ENCODE measurements around the gene SLC22A4.

SLC22A4 gene

GRCh38 chr5:132275367-132276220 is 18.6 kb upstream of the SLC22A4 start:
- no peak for DNase-seq

- no peak for DNase-seq
Observed at GRCh38 chr5:132277256-132277655, 16.9 kb upstream of the SLC22A4 start.

- DNase-seq, result no peak
Observed at GRCh38 chr5:132277971-132278853, 16.0 kb upstream of the SLC22A4 start.

GRCh38 chr5:132279801-132280200 is 14.4 kb upstream of the SLC22A4 start:
- no peak for DNase-seq

- DNase-seq, result no peak
Observed at GRCh38 chr5:132280371-132281240, 13.6 kb upstream of the SLC22A4 start.

- no peak for DNase-seq
Observed at GRCh38 chr5:132281856-132282614, 12.2 kb upstream of the SLC22A4 start.

- no peak for DNase-seq
Observed at GRCh38 chr5:132283423-132284043, 10.7 kb upstream of the SLC22A4 start.

GRCh38 chr5:132289097-132289496 is 5.1 kb upstream of the SLC22A4 start:
- DNase-seq, result no peak

GRCh38 chr5:132291026-132291425 is 3.2 kb upstream of the SLC22A4 start:
- DNase-seq, result no peak

- peak; percentile 51 for DNase-seq
Observed at GRCh38 chr5:132293066-132293991, 865 bp upstream of the SLC22A4 start.

- peak; percentile 3 for DNase-seq
Observed at GRCh38 chr5:132294728-132295504, 722 bp downstream of the SLC22A4 start.

- no peak for DNase-seq
Observed at GRCh38 chr5:132295505-132296411, 1.6 kb downstream of the SLC22A4 start.

GRCh38 chr5:132296412-132297016 is 2.3 kb downstream of the SLC22A4 start:
- DNase-seq, result no peak

- no peak for DNase-seq
Observed at GRCh38 chr5:132297211-132297940, 3.2 kb downstream of the SLC22A4 start.

GRCh38 chr5:132298298-132299212 is 4.4 kb downstream of the SLC22A4 start:
- no peak for DNase-seq

- DNase-seq, result no peak
Observed at GRCh38 chr5:132299917-132300316, 5.7 kb downstream of the SLC22A4 start.

Data from effector CD8-positive, alpha-beta T cell (primary cell).